SKM-1 treated with dmso at 0.1 percent for 144 hours (cell line): ENCODE measurements around the gene RAMAC.
"Not testable (repeated sequence)": the region's sequence is repeated elsewhere in the genome, so short reads cannot be mapped to it uniquely, and the experiment has no call there.

Experiments
- DNase-seq: peaks from one replicate; lab custom pipeline; 2025; ENCODE audit not compliant: unreplicated experiment; lab: John Stamatoyannopoulos, UW

The RAMAC gene

GRCh38 chr15:83012076-83012426 lies 26.0 kb downstream of the RAMAC start:
- DNase-seq, result no peak

GRCh38 chr15:83012636-83013035 lies 26.6 kb downstream of the RAMAC start:
- no peak for DNase-seq

GRCh38 chr15:83014205-83014653 lies 28.2 kb downstream of the RAMAC start:
- DNase-seq, result no peak

GRCh38 chr15:83015361-83015760 lies 29.4 kb downstream of the RAMAC start:
- no peak for DNase-seq

- DNase-seq, result no peak
Observed at GRCh38 chr15:83016906-83017305, 30.9 kb downstream of the RAMAC start.

GRCh38 chr15:83018436-83018835 lies 32.4 kb downstream of the RAMAC start:
- no peak for DNase-seq

GRCh38 chr15:83030021-83030420 lies 44.0 kb downstream of the RAMAC start:
- DNase-seq, result no peak

- not testable (repeated sequence) for DNase-seq
Observed at GRCh38 chr15:83031234-83031633, 45.2 kb downstream of the RAMAC start.

- no peak for DNase-seq
Observed at GRCh38 chr15:83036253-83036652, 50.2 kb downstream of the RAMAC start.

- no peak for DNase-seq
Observed at GRCh38 chr15:83039206-83039605, 53.2 kb downstream of the RAMAC start.
